CD4-positive, alpha-beta T cell (primary cell): ENCODE measurements around the gene POU2F3. TPM values are rescaled to one million over a fixed set of nuclear protein-coding genes. Genes with fewer than 3 reads are reported as not detected.

ENCODE experiments used
- ATAC-seq: fragments of 200-7000 bp; cut with Tn5 transposase; one replicate; pipeline ENCODE4 v1.10.0; 2022; ENCODE audit warnings: mild to moderate bottlenecking; ENCODE audit not compliant: poor library complexity
- CTCF ChIA-PET: fragments of 350-600 bp; sonication (Branson Sonifier 250); formaldehyde crosslinking; loops from one replicate; lab custom pipeline; 2021; ENCODE audit warnings: antibody characterized with exemption, inconsistent platforms; lab: Charles Lee
- POLR2A ChIA-PET: fragments of 350-600 bp; sonication (Branson Sonifier 250); formaldehyde crosslinking; loops from one replicate; lab custom pipeline; 2021; ENCODE audit warnings: antibody characterized with exemption, inconsistent platforms; lab: Charles Lee
- DNase-seq, 14 experiments: peaks; one replicate each; pipeline ENCODE4 v3.0.0-alpha.2; 2013 to 2020; ENCODE audit warnings: mixed read lengths in 2 of 14
- H3K27ac ChIP-seq, 2 donors: one replicate each; pipeline versions ENCODE4 v1.5.1 to v1.7.0; 2013; ENCODE audit warnings: low read length in 2 of 2, low read depth in 1 of 2, mild to moderate bottlenecking in 1 of 2
- H3K27me3 ChIP-seq, 2 experiments: 1 replicate in 1 of 2; 2 replicates in 1 of 2; pipeline versions ENCODE4 v1.6.1 to v1.7.0; 2013; ENCODE audit warnings: low read length in 2 of 2, control low read depth in 1 of 2, mild to moderate bottlenecking in 1 of 2, moderate library complexity in 1 of 2; ENCODE audit not compliant: insufficient read depth in 2 of 2, control insufficient read depth in 1 of 2
- H3K36me3 ChIP-seq: one replicate; pipeline ENCODE4 v1.6.1; 2013; ENCODE audit warnings: low read length, control low read depth; ENCODE audit not compliant: insufficient read depth
- H3K4me1 ChIP-seq: one replicate; pipeline ENCODE4 v1.6.1; 2013; ENCODE audit warnings: low read length, control low read depth; ENCODE audit not compliant: insufficient read depth
- H3K4me3 ChIP-seq: one replicate; pipeline ENCODE4 v1.5.1; 2013; ENCODE audit warnings: mild to moderate bottlenecking, low read length, moderate library complexity
- H3K9me3 ChIP-seq, 2 experiments: 1 replicate in 1 of 2; 2 replicates in 1 of 2; pipeline versions ENCODE4 v1.6.1 to v1.7.0; 2013; ENCODE audit warnings: low read length in 2 of 2, mild to moderate bottlenecking in 2 of 2, control low read depth in 1 of 2, moderate library complexity in 1 of 2; ENCODE audit not compliant: control insufficient read depth in 1 of 2, insufficient read depth in 1 of 2
- H3K27ac Mint-ChIP-seq: one replicate; pipeline ENCODE4 v1.8.0; 2020; ENCODE audit warnings: mixed read lengths
- H3K27me3 Mint-ChIP-seq: one replicate; pipeline ENCODE4 v1.8.0; 2021; ENCODE audit warnings: mixed read lengths
- H3K36me3 Mint-ChIP-seq: one replicate; pipeline ENCODE4 v1.8.0; 2021; ENCODE audit warnings: low read depth, mixed read lengths
- H3K4me1 Mint-ChIP-seq: one replicate; pipeline ENCODE4 v1.8.0; 2021; ENCODE audit warnings: low read depth, mixed read lengths
- H3K4me3 Mint-ChIP-seq: one replicate; pipeline ENCODE4 v1.8.0; 2020; ENCODE audit warnings: mild to moderate bottlenecking, mixed read lengths
- H3K9me3 Mint-ChIP-seq: one replicate; pipeline ENCODE4 v1.8.0; 2020; ENCODE audit warnings: mixed read lengths
- intact Hi-C, 2 experiments: fragments of 100-400 bp; cut with DNase I in 1 of 2; cut with micrococcal nuclease in 1 of 2; formaldehyde crosslinking; loops; one replicate each; pipeline versions ENCODE4 v1.15.1 to v1.9.0; 2023 to 2025; cut with DNase I, micrococcal nuclease
- total RNA-seq, 174 experiments: library from RNA in 2 of 174; stranded (reverse) in 2 of 174; gene quantifications; one replicate each; pipeline ENCODE4 v1.2.3 and lab custom pipeline; 2021 to 2026
- TF ChIP-seq, protein P1 (sequence below): fragments of 200-600 bp; IDR thresholded peaks from one replicate; pipeline ENCODE4 v1.8.0; 2022; ENCODE audit warnings: antibody characterized with exemption, mild to moderate bottlenecking

Gene POU2F3
- total RNA-seq, 2 experiments from 2014 or later: not detected

DNA sequence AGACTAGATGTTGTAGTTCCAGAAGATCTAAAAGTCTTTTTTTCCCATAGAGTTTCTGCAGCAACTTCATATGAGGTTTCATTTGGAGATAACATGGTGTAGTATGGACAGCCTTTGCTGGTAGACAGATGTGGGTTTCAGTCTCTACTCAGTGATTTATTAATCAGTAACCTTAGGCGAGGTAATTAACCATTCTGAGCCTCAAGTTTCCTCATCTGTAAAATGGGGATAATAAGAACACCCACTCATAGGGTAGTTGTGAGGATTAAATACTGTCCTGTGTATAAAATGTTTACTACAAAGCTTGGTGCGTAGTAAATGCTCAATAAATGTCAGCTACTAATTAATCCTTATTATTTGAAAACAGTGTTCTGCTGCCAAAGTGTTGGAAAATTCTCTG, 16.8 kb downstream of the POU2F3 start:
- peaks cover 79% of the 10 kb centered on the region for H3K27me3 Mint-ChIP-seq
- DNase-seq (no peak), ATAC-seq (no peak)
- CTCF ChIA-PET: no interaction called here
- H3K27ac ChIP-seq: no peak overlapping the region
- POLR2A ChIA-PET: no interaction called here
- H3K9me3 ChIP-seq: no peaks in the 10 kb centered on the region
- intact Hi-C loops: no loop called here
- TF ChIP-seq, protein P1, sequence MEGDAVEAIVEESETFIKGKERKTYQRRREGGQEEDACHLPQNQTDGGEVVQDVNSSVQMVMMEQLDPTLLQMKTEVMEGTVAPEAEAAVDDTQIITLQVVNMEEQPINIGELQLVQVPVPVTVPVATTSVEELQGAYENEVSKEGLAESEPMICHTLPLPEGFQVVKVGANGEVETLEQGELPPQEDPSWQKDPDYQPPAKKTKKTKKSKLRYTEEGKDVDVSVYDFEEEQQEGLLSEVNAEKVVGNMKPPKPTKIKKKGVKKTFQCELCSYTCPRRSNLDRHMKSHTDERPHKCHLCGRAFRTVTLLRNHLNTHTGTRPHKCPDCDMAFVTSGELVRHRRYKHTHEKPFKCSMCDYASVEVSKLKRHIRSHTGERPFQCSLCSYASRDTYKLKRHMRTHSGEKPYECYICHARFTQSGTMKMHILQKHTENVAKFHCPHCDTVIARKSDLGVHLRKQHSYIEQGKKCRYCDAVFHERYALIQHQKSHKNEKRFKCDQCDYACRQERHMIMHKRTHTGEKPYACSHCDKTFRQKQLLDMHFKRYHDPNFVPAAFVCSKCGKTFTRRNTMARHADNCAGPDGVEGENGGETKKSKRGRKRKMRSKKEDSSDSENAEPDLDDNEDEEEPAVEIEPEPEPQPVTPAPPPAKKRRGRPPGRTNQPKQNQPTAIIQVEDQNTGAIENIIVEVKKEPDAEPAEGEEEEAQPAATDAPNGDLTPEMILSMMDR: no peak
- no peak overlapping the region for H3K27ac Mint-ChIP-seq
- no peaks in the 10 kb centered on the region for H3K4me1 Mint-ChIP-seq
- no peak overlapping the region for H3K4me3 Mint-ChIP-seq
- H3K4me3 ChIP-seq: no peak overlapping the region
- H3K4me1 ChIP-seq: no peaks in the 10 kb centered on the region
- H3K36me3 ChIP-seq: no peaks in the 10 kb centered on the region
- no peaks in the 10 kb centered on the region for H3K9me3 Mint-ChIP-seq
- H3K27me3 ChIP-seq: peaks cover 24 to 45% of the 10 kb centered on the region in 2 experiments
- H3K36me3 Mint-ChIP-seq: no peaks in the 10 kb centered on the region

DNA sequence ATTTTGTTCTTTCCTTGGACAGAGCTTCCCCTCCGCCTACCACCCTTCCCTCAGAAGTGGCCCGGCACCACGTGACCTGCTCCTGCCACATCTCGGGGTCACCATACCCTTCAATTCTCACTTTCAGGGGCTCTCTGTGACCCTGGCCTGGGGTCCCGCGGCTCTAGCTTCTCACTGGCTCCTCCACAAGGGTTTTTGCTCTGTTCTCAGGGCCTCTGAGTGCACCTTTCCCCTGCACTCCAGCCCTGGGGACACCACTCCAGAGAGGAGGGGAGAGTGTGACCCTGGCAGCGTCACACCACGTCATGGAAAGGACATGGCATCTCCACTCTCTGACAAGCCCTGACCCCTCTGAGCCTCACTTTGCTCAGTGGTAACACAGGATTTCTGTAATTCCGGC, 17.4 kb downstream of the POU2F3 start:
- Mint-ChIP-seq H3K4me3 (no peak overlapping the region), H3K36me3 (no peaks in the 10 kb centered on the region), H3K27ac (no peak overlapping the region), H3K4me1 (no peaks in the 10 kb centered on the region), H3K9me3 (no peaks in the 10 kb centered on the region), H3K27me3 (peaks cover 80% of the 10 kb centered on the region)
- ChIA-PET POLR2A (no interaction called here), CTCF (no interaction called here)
- Histone ChIP-seq H3K9me3 (no peaks in the 10 kb centered on the region), H3K4me1 (no peaks in the 10 kb centered on the region), H3K27ac (no peak overlapping the region), H3K4me3 (no peak overlapping the region), H3K36me3 (no peaks in the 10 kb centered on the region), H3K27me3 (peaks cover 24 to 45% of the 10 kb centered on the region in 2 experiments)
- TF ChIP-seq, protein P1: no peak
- intact Hi-C loops: no loop called here
- DNase-seq (no peak), ATAC-seq (no peak)

DNA sequence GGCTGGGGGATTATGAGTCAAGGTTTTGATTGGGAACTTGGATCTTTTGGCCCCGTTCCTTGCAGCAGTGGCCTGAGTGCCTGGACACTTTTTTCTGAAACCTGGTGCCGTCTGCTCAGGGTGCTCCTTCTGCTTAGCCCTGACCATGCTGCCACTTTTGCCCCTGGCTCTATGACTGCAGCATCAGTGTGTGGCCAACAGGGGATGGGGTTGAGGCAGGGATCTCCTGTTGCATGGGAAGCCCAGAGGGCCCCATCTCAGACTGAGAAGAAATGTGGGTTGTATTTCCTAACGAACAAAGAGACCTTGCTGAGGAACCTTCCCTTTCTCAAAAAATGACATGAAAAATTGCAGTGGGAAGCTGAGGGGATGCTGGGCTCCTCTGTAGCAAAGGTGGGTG, 18.7 kb downstream of the POU2F3 start:
- Histone ChIP-seq H3K27me3 (peaks cover 24 to 48% of the 10 kb centered on the region in 2 experiments), H3K4me3 (no peak overlapping the region), H3K4me1 (no peaks in the 10 kb centered on the region), H3K9me3 (no peaks in the 10 kb centered on the region), H3K36me3 (no peaks in the 10 kb centered on the region), H3K27ac (no peak overlapping the region)
- H3K4me3 Mint-ChIP-seq: no peak overlapping the region
- no peaks in the 10 kb centered on the region for H3K36me3 Mint-ChIP-seq
- H3K27ac Mint-ChIP-seq: no peak overlapping the region
- no peak for ATAC-seq
- no peaks in the 10 kb centered on the region for H3K9me3 Mint-ChIP-seq
- ChIA-PET POLR2A (no interaction called here), CTCF (no interaction called here)
- TF ChIP-seq, protein P1: no peak
- intact Hi-C loops: no loop called here
- H3K4me1 Mint-ChIP-seq: no peaks in the 10 kb centered on the region
- peaks cover 76% of the 10 kb centered on the region for H3K27me3 Mint-ChIP-seq
- DNase-seq: no peak
